GM10266 (cell line): ENCODE measurements around the gene SEMA3C.

Experiments used
- DNase-seq: peaks from one replicate; pipeline ENCODE4 v3.0.0; 2012; ENCODE audit errors: extremely low spot score
- CTCF ChIP-seq: IDR thresholded peaks from 2 replicates; pipeline ENCODE4 v1.5.1; 2012; ENCODE audit warnings: mild to moderate bottlenecking, low read depth; ENCODE audit not compliant: control insufficient read depth, insufficient read depth; ENCODE audit errors: missing control alignments

The SEMA3C gene

GRCh38 chr7:80770061-80770460 lies 148.8 kb downstream of the SEMA3C start:
- TF ChIP-seq CTCF, result no peak
- no peak for DNase-seq

- DNase-seq, result no peak
- TF ChIP-seq CTCF, result no peak
Observed at GRCh38 chr7:80768756-80769155, 150.1 kb downstream of the SEMA3C start.

- no peak for DNase-seq
- no peak for TF ChIP-seq CTCF
Observed at GRCh38 chr7:80767654-80768053, 151.2 kb downstream of the SEMA3C start.

GRCh38 chr7:80766724-80767123 lies 152.1 kb downstream of the SEMA3C start:
- no peak for DNase-seq

GRCh38 chr7:80764132-80764531 lies 154.7 kb downstream of the SEMA3C start:
- no peak for DNase-seq
- TF ChIP-seq CTCF, result no peak

More at GRCh38 chr7:80766724-80767123, 152.1 kb downstream of the SEMA3C start:
- TF ChIP-seq CTCF, result no peak

- TF ChIP-seq CTCF, result no peak
- no peak for DNase-seq
Observed at GRCh38 chr7:80763704-80764103, 155.1 kb downstream of the SEMA3C start.

- no peak for TF ChIP-seq CTCF
Observed at GRCh38 chr7:80763289-80763688, 155.6 kb downstream of the SEMA3C start.

More at GRCh38 chr7:80763289-80763688, 155.6 kb downstream of the SEMA3C start:
- no peak for DNase-seq
